Esophagus muscularis mucosa (tissue), 4 donors: Measurements from ENCODE around the gene MDK.

Experiments used
- EP300 ChIP-seq: sonication (generic); formaldehyde crosslinking; IDR thresholded peaks from one replicate; pipeline ENCODE4 v1.6.1; 2017; ENCODE audit warnings: antibody characterized with exemption
- POLR2AphosphoS5 ChIP-seq, 2 donors: sonication (generic); formaldehyde crosslinking; IDR thresholded peaks; one replicate each; pipeline ENCODE4 v1.6.1; 2017; ENCODE audit warnings: antibody characterized with exemption in 2 of 2
- TF ChIP-seq, protein P1 (sequence below), 3 experiments: fragments of 200-600 bp in 2 of 3; fragments of 450-650 bp in 1 of 3; sonication (generic) in 2 of 3; IDR thresholded peaks; one replicate each; pipeline ENCODE4 v1.5.1; 2017 to 2019; ENCODE audit warnings: antibody characterized with exemption in 3 of 3, mild to moderate bottlenecking in 2 of 3, moderate library complexity in 1 of 3

DNA sequence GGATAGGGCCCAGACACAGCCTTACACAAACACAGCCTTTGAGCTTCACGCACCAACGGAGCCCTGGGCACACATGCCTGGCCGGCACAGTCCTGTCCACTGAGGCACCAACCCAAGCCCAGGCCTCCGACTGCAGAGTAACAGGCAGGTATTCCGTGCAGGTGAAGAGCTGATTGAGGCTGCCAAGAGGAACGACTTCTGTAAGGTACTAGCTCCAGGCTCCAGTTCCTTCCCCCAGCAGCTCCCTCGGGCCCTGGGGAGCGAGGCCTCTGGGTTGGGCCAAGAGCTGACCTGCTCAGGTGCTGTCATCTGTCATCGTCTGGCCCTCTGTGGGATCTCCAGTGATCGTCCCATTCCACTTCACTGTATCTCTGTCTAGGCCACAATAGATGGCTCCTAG is 3.2 kb upstream of the MDK start:
- TF ChIP-seq, protein P1, sequence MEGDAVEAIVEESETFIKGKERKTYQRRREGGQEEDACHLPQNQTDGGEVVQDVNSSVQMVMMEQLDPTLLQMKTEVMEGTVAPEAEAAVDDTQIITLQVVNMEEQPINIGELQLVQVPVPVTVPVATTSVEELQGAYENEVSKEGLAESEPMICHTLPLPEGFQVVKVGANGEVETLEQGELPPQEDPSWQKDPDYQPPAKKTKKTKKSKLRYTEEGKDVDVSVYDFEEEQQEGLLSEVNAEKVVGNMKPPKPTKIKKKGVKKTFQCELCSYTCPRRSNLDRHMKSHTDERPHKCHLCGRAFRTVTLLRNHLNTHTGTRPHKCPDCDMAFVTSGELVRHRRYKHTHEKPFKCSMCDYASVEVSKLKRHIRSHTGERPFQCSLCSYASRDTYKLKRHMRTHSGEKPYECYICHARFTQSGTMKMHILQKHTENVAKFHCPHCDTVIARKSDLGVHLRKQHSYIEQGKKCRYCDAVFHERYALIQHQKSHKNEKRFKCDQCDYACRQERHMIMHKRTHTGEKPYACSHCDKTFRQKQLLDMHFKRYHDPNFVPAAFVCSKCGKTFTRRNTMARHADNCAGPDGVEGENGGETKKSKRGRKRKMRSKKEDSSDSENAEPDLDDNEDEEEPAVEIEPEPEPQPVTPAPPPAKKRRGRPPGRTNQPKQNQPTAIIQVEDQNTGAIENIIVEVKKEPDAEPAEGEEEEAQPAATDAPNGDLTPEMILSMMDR (IDR thresholded peaks at IDR 0.05), result no peak
- TF ChIP-seq EP300 (no peak), POLR2AphosphoS5 (IDR thresholded peaks at IDR 0.05) (no peak)
